Urinary bladder (tissue), 4 donors: ENCODE measurements around the gene C4orf50. TPM values are rescaled to one million over a fixed set of nuclear protein-coding genes. Genes with fewer than 3 reads are reported as not detected.

Experiments used
- DNase-seq: peaks from one replicate; pipeline ENCODE4 v3.0.0-alpha.2; 2015; ENCODE audit errors: extremely low spot score
- H3K27ac ChIP-seq: one replicate; pipeline ENCODE4 v1.5.1; 2013; ENCODE audit warnings: low read depth, mild to moderate bottlenecking, moderate library complexity
- H3K36me3 ChIP-seq: one replicate; pipeline ENCODE4 v1.6.1; 2013; ENCODE audit warnings: mild to moderate bottlenecking, moderate library complexity; ENCODE audit not compliant: insufficient read depth
- H3K4me1 ChIP-seq: one replicate; pipeline ENCODE4 v1.6.1; 2013; ENCODE audit warnings: mild to moderate bottlenecking, moderate library complexity; ENCODE audit not compliant: insufficient read depth
- H3K4me3 ChIP-seq: one replicate; pipeline ENCODE4 v1.5.1; 2013; ENCODE audit warnings: low read depth, low read length
- WGBS: extraction: QIAGEN DNeasy Blood & Tissue Kit; methylation state at CpG from one replicate; pipeline ENCODE4 v1.1.7; 2013; 5-methylcytosine and 5-hydroxymethylcytosine counted together
- polyA plus RNA-seq: library from polyadenylated mRNA; stranded (reverse); fragments of 200-250 nt; gene quantifications from one replicate; pipeline ENCODE4 v1.2.3, GENCODE V29; 2013
- total RNA-seq: library from RNA; depleted of rRNA; stranded (reverse); fragments of >200 nt; gene quantifications from one replicate; pipeline ENCODE4 v1.2.3, GENCODE V29; 2014
- donor health status: healthy with polysubstance abuse.
- donor health status: healthy.

C4orf50 gene
- total and polyA plus RNA-seq, 2 donors, result 0.04 to 0.32 TPM

GRCh38 chr4:6050551-6050950, 32.3 kb upstream of the C4orf50 start:
- Histone ChIP-seq H3K27ac (no peak overlapping the region), H3K4me1 (no peaks in the 10 kb centered on the region), H3K36me3 (no peaks in the 10 kb centered on the region), H3K4me3 (no peak overlapping the region)
- WGBS, result 53% methylated on average over 17 of the region's 17 CpGs
- no peak for DNase-seq

DNA sequence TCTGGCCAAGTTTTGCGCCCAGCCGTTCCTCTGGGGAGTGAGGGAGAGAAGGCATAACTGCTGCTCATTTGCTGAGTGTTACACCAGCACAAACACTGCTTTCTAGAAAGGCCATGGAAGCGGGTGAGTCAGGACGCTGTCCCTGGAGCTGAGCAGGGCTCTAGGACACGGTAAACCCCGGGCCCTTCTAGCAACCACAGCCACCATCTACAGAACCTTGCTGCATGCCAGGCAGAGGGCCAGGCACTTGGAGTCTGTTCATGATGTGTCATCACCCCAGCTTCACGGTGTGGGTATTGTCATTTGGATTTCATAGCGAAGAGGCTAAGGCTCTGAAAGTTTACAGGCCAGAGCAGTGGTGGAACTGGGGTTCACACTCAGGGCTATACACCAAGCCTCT, 31.8 kb upstream of the C4orf50 start:
- no peak overlapping the region for H3K27ac ChIP-seq
- no peaks in the 10 kb centered on the region for H3K4me1 ChIP-seq
- no peak overlapping the region for H3K4me3 ChIP-seq
- 60% methylated on average over 8 of the region's 8 CpGs for WGBS
- DNase-seq, result no peak
- H3K36me3 ChIP-seq, result no peaks in the 10 kb centered on the region

DNA sequence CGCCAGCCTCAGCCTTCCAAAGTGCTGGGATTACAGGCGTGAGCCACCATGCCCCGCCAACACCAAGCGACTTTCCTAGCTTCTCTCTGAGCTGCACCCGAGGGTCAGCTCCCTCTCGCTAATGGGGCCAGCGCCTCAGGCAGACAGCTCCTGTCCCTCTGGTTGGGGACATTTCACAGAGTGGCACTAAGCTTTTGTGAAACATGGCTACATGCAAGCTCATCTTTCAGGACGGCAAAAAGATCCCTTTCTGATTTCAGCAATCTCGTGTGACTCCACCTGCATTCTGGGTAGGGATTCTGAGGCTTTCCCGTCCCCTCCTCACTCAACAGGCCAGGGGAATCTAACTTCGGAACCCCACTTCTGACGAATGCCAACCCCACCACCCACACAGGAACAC, 31.0 kb upstream of the C4orf50 start:
- no peak overlapping the region for H3K27ac ChIP-seq
- no peaks in the 10 kb centered on the region for H3K36me3 ChIP-seq
- H3K4me1 ChIP-seq, result no peaks in the 10 kb centered on the region
- no peak overlapping the region for H3K4me3 ChIP-seq
- no peak for DNase-seq
- 90% methylated on average over 12 of the region's 12 CpGs for WGBS

DNA sequence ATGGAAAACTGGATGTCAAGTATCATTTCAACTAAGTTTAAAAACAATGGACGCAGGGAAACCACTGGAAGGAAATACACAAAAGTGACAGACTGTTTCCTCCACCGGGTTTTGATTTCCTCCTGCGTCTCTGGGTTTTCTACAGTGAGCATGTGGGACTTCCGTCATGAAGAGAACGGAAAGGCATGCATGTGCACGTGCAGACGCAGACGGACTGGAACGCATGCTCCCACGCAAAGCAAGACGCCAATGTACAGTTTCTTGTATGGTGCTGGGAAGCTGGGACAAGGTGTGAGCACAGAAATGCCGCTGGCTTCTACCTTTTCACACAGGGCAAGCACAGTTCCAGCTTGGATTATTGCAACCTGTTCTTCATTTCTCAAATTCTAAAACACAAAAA, 30.3 kb upstream of the C4orf50 start:
- Histone ChIP-seq H3K27ac (no peak overlapping the region), H3K36me3 (no peaks in the 10 kb centered on the region), H3K4me3 (no peak overlapping the region), H3K4me1 (no peaks in the 10 kb centered on the region)
- no peak for DNase-seq
- WGBS, result 76% methylated on average over 12 of the region's 12 CpGs

DNA sequence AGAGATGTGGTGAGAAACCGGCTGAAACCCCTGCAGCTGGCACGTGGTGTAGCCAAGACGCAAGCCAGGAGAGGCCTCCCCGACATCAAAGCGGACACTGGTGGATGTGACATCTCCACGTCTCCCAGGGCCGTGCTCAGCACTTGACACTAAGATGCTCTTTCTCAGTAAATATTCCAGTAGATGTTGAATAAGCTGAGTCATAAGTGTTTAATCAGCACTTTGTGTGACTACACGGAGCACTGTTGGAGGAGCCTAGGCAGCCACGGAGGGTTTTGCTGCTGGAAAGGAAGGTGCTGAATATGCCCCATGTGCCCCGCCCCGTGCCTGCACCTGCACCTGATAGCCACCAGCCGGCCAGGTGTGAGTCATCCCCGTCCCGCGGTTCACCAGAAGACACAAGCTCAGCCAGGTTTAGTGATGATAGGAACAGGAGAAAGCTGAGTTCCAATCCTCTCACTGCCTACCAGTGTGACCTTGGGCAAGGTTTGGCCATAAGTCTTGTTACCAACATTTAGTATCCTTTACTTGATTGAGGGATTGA, 29.0 kb upstream of the C4orf50 start:
- DNase-seq, result no peak

DNA sequence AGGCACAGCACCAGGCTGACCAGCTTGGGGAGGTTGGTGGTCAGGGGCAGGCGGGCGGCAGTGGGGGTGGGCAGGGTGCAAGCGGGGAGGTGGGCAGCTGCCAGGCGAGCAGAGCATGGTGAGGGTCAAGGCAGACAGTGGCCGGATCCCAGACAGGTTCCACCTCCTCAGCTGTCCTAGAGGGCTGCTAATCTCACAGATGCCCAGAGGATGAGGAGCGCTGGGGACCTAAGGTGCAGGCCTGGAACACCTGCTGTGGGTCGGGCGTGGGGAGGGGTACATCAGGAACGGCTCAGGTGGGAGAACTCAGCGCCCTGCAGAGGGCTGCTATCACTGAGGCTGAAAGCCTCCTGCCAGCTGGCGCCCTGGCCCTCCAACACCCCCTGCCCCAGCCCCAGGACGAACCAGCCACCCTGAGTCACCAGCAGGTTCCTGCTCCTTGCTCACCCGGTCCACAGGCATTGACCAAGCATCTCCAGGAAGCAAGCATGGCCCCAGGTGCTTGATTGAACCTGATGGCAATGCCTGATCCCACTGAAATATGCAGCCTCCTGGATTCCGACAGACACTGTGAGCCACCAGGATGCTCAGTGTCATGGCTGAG, 28.4 kb upstream of the C4orf50 start:
- 88% methylated on average over 14 of the region's 14 CpGs for WGBS
- Histone ChIP-seq H3K4me3 (no peak overlapping the region), H3K4me1 (no peaks in the 10 kb centered on the region), H3K36me3 (no peaks in the 10 kb centered on the region), H3K27ac (no peak overlapping the region)
- no peak for DNase-seq

More for the DNA sequence above, 29.0 kb upstream of the C4orf50 start:
- Histone ChIP-seq H3K27ac (no peak overlapping the region), H3K36me3 (no peaks in the 10 kb centered on the region), H3K4me1 (no peaks in the 10 kb centered on the region), H3K4me3 (no peak overlapping the region)
- 84% methylated on average over 15 of the region's 15 CpGs for WGBS

DNA sequence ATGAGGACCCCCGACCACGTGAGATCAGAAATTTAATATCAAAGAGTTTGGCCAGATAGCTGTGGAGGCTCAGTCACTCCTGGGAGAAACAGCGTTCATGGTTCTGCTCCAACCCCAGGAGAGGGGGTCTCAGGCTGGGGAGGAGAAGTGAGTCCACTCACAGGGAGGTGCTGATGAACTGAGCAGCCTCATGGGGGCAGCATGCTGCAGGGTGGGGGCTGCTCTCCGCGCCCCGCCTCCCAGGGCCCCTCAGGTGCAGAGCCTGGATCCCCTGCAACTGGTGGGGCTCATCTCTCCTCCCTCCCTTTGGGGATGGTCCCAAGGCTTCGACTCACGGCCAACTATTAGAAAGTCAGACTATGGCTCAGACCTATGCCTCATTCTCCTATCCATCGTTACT, 26.6 kb upstream of the C4orf50 start:
- WGBS, result 36% methylated on average over 9 of the region's 9 CpGs

DNA sequence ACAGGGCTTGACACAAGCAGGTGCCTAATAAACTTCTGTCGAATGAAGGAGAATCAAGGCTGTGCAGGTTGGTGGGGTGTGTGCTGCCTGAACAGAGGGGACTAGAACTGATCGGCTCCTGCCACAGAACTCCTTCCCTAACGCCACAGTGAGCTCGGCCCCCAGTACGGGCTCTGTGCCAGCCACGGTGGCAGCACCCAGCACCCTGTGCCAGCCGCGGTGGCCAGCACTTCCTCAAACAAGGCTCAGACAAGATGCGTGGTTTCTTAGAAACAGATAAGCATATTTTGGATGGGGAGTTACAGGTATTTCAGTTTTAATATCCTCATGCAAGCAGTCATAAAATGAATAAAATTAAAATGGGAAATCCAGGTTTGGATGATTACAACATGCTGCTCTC, 26.0 kb upstream of the C4orf50 start:
- DNase-seq, result no peak
- Histone ChIP-seq H3K4me1 (no peaks in the 10 kb centered on the region), H3K4me3 (no peak overlapping the region), H3K27ac (no peak overlapping the region), H3K36me3 (no peaks in the 10 kb centered on the region)
- 62% methylated on average over 9 of the region's 9 CpGs for WGBS

More for the DNA sequence above, 26.6 kb upstream of the C4orf50 start:
- Histone ChIP-seq H3K4me3 (no peak overlapping the region), H3K36me3 (no peaks in the 10 kb centered on the region), H3K27ac (no peak overlapping the region), H3K4me1 (no peaks in the 10 kb centered on the region)
- DNase-seq, result no peak

GRCh38 chr4:6043843-6044242, 25.6 kb upstream of the C4orf50 start:
- no peak overlapping the region for H3K27ac ChIP-seq
- no peaks in the 10 kb centered on the region for H3K4me1 ChIP-seq
- no peak overlapping the region for H3K4me3 ChIP-seq
- H3K36me3 ChIP-seq, result no peaks in the 10 kb centered on the region
- WGBS, result 84% methylated on average over 7 of the region's 7 CpGs
- DNase-seq, result no peak

DNA sequence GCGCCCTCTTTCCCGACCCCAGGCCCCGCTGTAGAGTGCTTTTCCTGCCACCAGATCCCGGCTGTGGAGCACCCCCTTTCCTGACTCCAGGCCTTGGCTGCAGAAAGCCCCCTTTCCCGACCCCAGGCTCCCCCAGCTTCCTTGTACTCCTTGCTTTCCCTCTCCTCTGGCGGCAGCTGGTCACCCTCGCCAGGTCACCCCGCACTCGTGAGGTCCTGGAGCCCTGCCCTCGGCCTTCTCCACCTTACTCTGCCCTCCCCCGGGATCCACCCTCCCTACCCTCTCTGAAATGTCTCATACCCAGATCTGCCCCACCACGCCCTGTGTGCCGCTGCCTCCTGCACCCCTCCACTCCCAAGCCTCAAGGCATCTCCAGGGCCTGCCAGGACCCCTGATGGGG, 25.0 kb upstream of the C4orf50 start:
- Histone ChIP-seq H3K27ac (no peak overlapping the region), H3K4me3 (no peak overlapping the region), H3K4me1 (no peaks in the 10 kb centered on the region), H3K36me3 (no peaks in the 10 kb centered on the region)
- 81% methylated on average over 13 of the region's 13 CpGs for WGBS
- no peak for DNase-seq

- no peak overlapping the region for H3K27ac ChIP-seq
- H3K4me1 ChIP-seq, result no peaks in the 10 kb centered on the region
- H3K4me3 ChIP-seq, result no peak overlapping the region
- no peaks in the 10 kb centered on the region for H3K36me3 ChIP-seq
- WGBS, result 83% methylated on average over 21 of the region's 21 CpGs
- DNase-seq, result no peak
Observed at GRCh38 chr4:6042293-6043063, 24.2 kb upstream of the C4orf50 start.

GRCh38 chr4:6041800-6042199, 23.6 kb upstream of the C4orf50 start:
- Histone ChIP-seq H3K4me3 (no peak overlapping the region), H3K27ac (no peak overlapping the region), H3K4me1 (no peaks in the 10 kb centered on the region), H3K36me3 (no peaks in the 10 kb centered on the region)
- no peak for DNase-seq
- 81% methylated on average over 5 of the region's 5 CpGs for WGBS

- WGBS, result 82% methylated on average over 8 of the region's 8 CpGs
- H3K4me3 ChIP-seq, result no peak overlapping the region
- no peaks in the 10 kb centered on the region for H3K4me1 ChIP-seq
- no peak for DNase-seq
- no peaks in the 10 kb centered on the region for H3K36me3 ChIP-seq
- H3K27ac ChIP-seq, result no peak overlapping the region
Observed at GRCh38 chr4:6038711-6039110, 20.5 kb upstream of the C4orf50 start.

DNA sequence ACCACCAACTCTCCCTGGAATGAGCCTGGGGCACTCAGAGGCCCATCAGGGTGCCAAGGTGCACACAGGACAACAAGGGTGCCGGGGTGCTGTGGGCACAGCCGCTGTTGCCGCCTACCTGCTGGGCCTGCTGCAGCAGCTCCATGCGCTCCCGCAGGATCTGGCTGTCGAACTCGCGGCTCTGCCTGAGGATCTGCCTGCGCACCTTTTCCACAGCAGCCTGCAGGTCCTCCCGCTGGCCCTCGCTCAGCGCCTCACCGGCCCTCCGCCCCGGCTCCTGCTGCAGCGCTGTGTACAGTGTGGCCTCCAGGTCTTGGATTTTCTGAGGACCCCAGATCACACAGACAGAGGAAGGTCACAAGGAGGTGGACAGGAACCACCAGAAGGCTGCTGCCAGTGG, 17.6 kb upstream of the C4orf50 start:
- Histone ChIP-seq H3K36me3 (no peaks in the 10 kb centered on the region), H3K4me1 (no peaks in the 10 kb centered on the region), H3K27ac (no peak overlapping the region), H3K4me3 (no peak overlapping the region)
- WGBS, result 94% methylated on average over 16 of the region's 16 CpGs
- DNase-seq, result no peak
